Activated naive CD8-positive, alpha-beta T cell (primary cell): ENCODE results near the gene SPATA31E1.

Experiments
- H3K27ac Mint-ChIP-seq: one replicate; pipeline ENCODE4 v1.8.0; 2021; ENCODE audit warnings: mixed read lengths
- H3K27me3 Mint-ChIP-seq: one replicate; pipeline ENCODE4 v1.8.0; 2021; ENCODE audit warnings: mixed read lengths
- H3K36me3 Mint-ChIP-seq: one replicate; pipeline ENCODE4 v1.8.0; 2021; ENCODE audit warnings: mixed read lengths
- H3K4me1 Mint-ChIP-seq: one replicate; pipeline ENCODE4 v1.8.0; 2021; ENCODE audit warnings: low read depth, mixed read lengths
- H3K4me3 Mint-ChIP-seq: one replicate; pipeline ENCODE4 v1.8.0; 2021; ENCODE audit warnings: mild to moderate bottlenecking, mixed read lengths
- H3K9me3 Mint-ChIP-seq: one replicate; pipeline ENCODE4 v1.8.0; 2021; ENCODE audit warnings: low read depth, mixed read lengths

The SPATA31E1 gene

GRCh38 chr9:87857141-87857947 lies 25.3 kb upstream of the SPATA31E1 start:
- Mint-ChIP-seq H3K27me3 (peaks cover 2% of the 10 kb centered on the region), H3K36me3 (no peaks in the 10 kb centered on the region), H3K9me3 (peaks cover 11% of the 10 kb centered on the region), H3K4me1 (no peaks in the 10 kb centered on the region), H3K27ac (no peak overlapping the region), H3K4me3 (no peak overlapping the region)

GRCh38 chr9:87857948-87858335 lies 24.7 kb upstream of the SPATA31E1 start:
- peaks cover 2% of the 10 kb centered on the region for H3K27me3 Mint-ChIP-seq
- H3K9me3 Mint-ChIP-seq = peaks cover 11% of the 10 kb centered on the region

GRCh38 chr9:87859137-87859536 lies 23.5 kb upstream of the SPATA31E1 start:
- Mint-ChIP-seq H3K27me3 (peaks cover 2% of the 10 kb centered on the region), H3K4me3 (no peak overlapping the region), H3K4me1 (no peaks in the 10 kb centered on the region), H3K27ac (no peak overlapping the region), H3K36me3 (peaks cover under 1% of the 10 kb centered on the region), H3K9me3 (peaks cover 11% of the 10 kb centered on the region)

More at GRCh38 chr9:87857948-87858335, 24.7 kb upstream of the SPATA31E1 start:
- H3K4me1 Mint-ChIP-seq = no peaks in the 10 kb centered on the region
- no peak overlapping the region for H3K27ac Mint-ChIP-seq
- no peak overlapping the region for H3K4me3 Mint-ChIP-seq
- no peaks in the 10 kb centered on the region for H3K36me3 Mint-ChIP-seq

GRCh38 chr9:87859786-87860185 lies 22.9 kb upstream of the SPATA31E1 start:
- Mint-ChIP-seq H3K27me3 (peaks cover 2% of the 10 kb centered on the region), H3K4me1 (no peaks in the 10 kb centered on the region), H3K9me3 (peaks cover 11% of the 10 kb centered on the region), H3K36me3 (peaks cover 2% of the 10 kb centered on the region), H3K27ac (no peak overlapping the region), H3K4me3 (no peak overlapping the region)

- H3K4me3 Mint-ChIP-seq = no peak overlapping the region
- no peak overlapping the region for H3K27ac Mint-ChIP-seq
- H3K4me1 Mint-ChIP-seq = no peaks in the 10 kb centered on the region
- no peaks in the 10 kb centered on the region for H3K27me3 Mint-ChIP-seq
- peaks cover 2% of the 10 kb centered on the region for H3K36me3 Mint-ChIP-seq
- H3K9me3 Mint-ChIP-seq = peaks cover 11% of the 10 kb centered on the region
Measured at GRCh38 chr9:87861332-87861731, 21.3 kb upstream of the SPATA31E1 start.

- Mint-ChIP-seq H3K9me3 (peaks cover 11% of the 10 kb centered on the region), H3K4me1 (no peaks in the 10 kb centered on the region), H3K4me3 (no peak overlapping the region), H3K27me3 (no peaks in the 10 kb centered on the region), H3K36me3 (peaks cover 2% of the 10 kb centered on the region), H3K27ac (no peak overlapping the region)
Measured at GRCh38 chr9:87862536-87863268, 20.0 kb upstream of the SPATA31E1 start.

- Mint-ChIP-seq H3K4me3 (no peak overlapping the region), H3K27me3 (no peaks in the 10 kb centered on the region), H3K9me3 (peaks cover 11% of the 10 kb centered on the region), H3K27ac (no peak overlapping the region), H3K4me1 (no peaks in the 10 kb centered on the region), H3K36me3 (peaks cover 2% of the 10 kb centered on the region)
Measured at GRCh38 chr9:87863882-87864465, 18.7 kb upstream of the SPATA31E1 start.

- Mint-ChIP-seq H3K4me1 (no peaks in the 10 kb centered on the region), H3K27me3 (no peaks in the 10 kb centered on the region), H3K36me3 (peaks cover 2% of the 10 kb centered on the region), H3K27ac (no peak overlapping the region), H3K4me3 (no peak overlapping the region), H3K9me3 (peaks cover 11% of the 10 kb centered on the region)
Measured at GRCh38 chr9:87864915-87865314, 17.8 kb upstream of the SPATA31E1 start.

GRCh38 chr9:87865626-87866025 lies 17.1 kb upstream of the SPATA31E1 start:
- peaks cover 2% of the 10 kb centered on the region for H3K36me3 Mint-ChIP-seq
- H3K27me3 Mint-ChIP-seq = no peaks in the 10 kb centered on the region
- no peak overlapping the region for H3K4me3 Mint-ChIP-seq
- no peaks in the 10 kb centered on the region for H3K4me1 Mint-ChIP-seq
- H3K27ac Mint-ChIP-seq = no peak overlapping the region
- H3K9me3 Mint-ChIP-seq = peaks cover 6% of the 10 kb centered on the region

GRCh38 chr9:87867391-87867790 lies 15.3 kb upstream of the SPATA31E1 start:
- Mint-ChIP-seq H3K9me3 (no peaks in the 10 kb centered on the region), H3K4me3 (no peak overlapping the region), H3K27ac (no peak overlapping the region), H3K27me3 (no peaks in the 10 kb centered on the region), H3K36me3 (peaks cover 2% of the 10 kb centered on the region), H3K4me1 (no peaks in the 10 kb centered on the region)

- H3K36me3 Mint-ChIP-seq = peaks cover 2% of the 10 kb centered on the region
- H3K9me3 Mint-ChIP-seq = no peaks in the 10 kb centered on the region
- no peak overlapping the region for H3K4me3 Mint-ChIP-seq
- H3K27me3 Mint-ChIP-seq = peaks cover 2% of the 10 kb centered on the region
- no peaks in the 10 kb centered on the region for H3K4me1 Mint-ChIP-seq
- H3K27ac Mint-ChIP-seq = no peak overlapping the region
Measured at GRCh38 chr9:87868175-87868574, 14.5 kb upstream of the SPATA31E1 start.

- H3K27ac Mint-ChIP-seq = no peak overlapping the region
- H3K9me3 Mint-ChIP-seq = no peaks in the 10 kb centered on the region
- H3K4me1 Mint-ChIP-seq = no peaks in the 10 kb centered on the region
- H3K4me3 Mint-ChIP-seq = no peak overlapping the region
- peaks cover 2% of the 10 kb centered on the region for H3K36me3 Mint-ChIP-seq
- H3K27me3 Mint-ChIP-seq = peaks cover 2% of the 10 kb centered on the region
Measured at GRCh38 chr9:87868635-87869034, 14.0 kb upstream of the SPATA31E1 start.

- H3K36me3 Mint-ChIP-seq = peaks cover 2% of the 10 kb centered on the region
- no peak overlapping the region for H3K27ac Mint-ChIP-seq
- no peak overlapping the region for H3K4me3 Mint-ChIP-seq
- peaks cover 2% of the 10 kb centered on the region for H3K27me3 Mint-ChIP-seq
- H3K4me1 Mint-ChIP-seq = no peaks in the 10 kb centered on the region
- no peaks in the 10 kb centered on the region for H3K9me3 Mint-ChIP-seq
Measured at GRCh38 chr9:87869082-87869481, 13.6 kb upstream of the SPATA31E1 start.

- Mint-ChIP-seq H3K4me1 (no peaks in the 10 kb centered on the region), H3K36me3 (no peaks in the 10 kb centered on the region), H3K27me3 (peaks cover 2% of the 10 kb centered on the region), H3K27ac (no peak overlapping the region), H3K9me3 (no peaks in the 10 kb centered on the region), H3K4me3 (no peak overlapping the region)
Measured at GRCh38 chr9:87871425-87872078, 11.1 kb upstream of the SPATA31E1 start.
